GM21515 (cell line): ENCODE measurements around the gene CEP70.
"Not testable (repeated sequence)": the region's sequence is repeated elsewhere in the genome, so short reads cannot be mapped to it uniquely, and the experiment has no call there.

Experiments used
- ATAC-seq: cut with Tn5 transposase; IDR thresholded peaks from one replicate; pipeline ENCODE4 v1.9.1; 2021; ENCODE audit not compliant: unreplicated experiment

Gene CEP70

DNA sequence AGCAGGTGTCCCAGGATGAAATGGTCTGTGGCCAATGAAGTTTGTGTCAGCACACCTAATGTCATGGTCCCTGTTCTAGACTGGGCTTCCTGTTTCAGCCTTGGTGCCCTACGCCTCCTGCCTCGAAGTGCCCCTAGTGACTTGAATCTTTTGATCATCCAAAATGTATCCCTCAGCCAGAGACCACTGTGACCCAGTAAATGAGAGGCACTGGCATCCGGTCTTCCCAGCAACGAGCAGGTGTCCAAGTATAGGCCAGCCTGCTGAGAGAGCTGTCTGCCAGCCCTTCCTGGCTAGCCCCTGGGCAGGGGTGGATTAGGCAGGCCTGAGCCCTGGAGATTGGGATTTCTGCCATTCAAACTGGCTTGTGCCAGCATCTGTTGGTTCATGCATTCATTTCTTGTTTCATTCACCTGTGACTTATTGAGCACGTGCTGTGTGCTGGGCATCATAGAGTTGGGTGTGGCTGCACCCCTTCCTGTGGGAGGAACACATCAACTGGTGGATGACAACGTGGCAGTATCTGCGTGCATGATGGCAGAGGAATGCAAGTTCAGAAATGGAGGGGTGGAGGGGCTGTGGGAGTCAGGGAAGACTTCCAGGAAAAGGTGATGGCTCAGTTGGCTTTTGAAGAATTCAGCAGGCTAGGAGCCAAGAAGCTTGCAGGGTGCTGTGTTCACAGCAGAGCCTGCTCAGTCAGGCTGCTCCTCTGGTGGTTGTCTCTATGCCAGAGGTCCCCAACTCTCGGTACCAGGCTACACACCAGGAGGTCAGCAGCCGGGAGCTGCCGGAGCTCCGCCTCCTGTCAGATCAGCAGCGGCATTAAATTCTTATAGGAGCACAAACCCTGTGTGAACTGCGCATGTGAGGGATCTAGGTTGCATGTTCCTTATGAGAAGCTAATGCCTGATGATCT lies 138.0 kb downstream of the CEP70 start:
- no peak for ATAC-seq

DNA sequence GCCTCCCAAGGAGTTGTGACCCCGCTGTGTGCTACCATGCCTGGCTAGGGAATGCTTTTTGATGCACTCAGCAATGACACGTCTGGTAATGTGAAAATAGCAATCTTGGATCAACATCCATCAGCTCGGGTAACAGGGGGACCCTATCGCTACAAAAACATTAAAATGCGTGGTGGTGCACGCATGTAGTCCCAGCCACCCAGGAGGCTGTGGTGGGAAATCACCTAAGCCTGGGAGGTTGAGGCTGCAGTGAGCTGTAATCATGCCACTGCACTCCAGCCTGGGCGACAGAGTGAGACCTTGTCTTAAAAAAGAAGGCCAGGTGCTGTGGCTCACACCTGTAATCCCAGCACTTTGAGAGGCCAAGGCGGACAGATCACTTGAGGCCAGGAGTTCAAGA lies 140.1 kb downstream of the CEP70 start:
- ATAC-seq: not testable (repeated sequence)

- no peak for ATAC-seq
Measured at GRCh38 chr3:138452436-138452835, 141.6 kb downstream of the CEP70 start.

GRCh38 chr3:138451595-138452162 lies 142.4 kb downstream of the CEP70 start:
- no peak for ATAC-seq

- ATAC-seq: no peak
Measured at GRCh38 chr3:138450704-138451424, 143.2 kb downstream of the CEP70 start.

DNA sequence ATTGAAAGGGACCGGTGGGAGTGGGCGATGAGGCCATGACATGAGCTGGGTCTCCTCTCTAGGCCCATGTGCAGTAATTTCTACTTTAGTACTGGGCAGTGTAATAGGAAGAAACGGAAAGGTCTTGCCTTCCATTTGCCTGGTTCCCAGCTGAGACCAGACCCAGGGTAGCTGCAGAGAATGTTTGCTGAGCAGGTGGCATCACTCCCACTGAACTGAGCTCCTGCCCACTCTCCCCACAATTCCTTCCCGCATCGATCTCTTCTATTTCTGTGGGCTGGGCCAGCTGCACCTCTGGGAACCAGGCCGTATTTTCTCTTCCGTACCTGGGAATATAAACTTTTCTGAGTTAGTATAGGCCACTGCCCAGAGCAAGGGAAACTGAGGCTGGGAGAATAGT lies 143.9 kb downstream of the CEP70 start:
- ATAC-seq: no peak

- ATAC-seq: no peak
Measured at GRCh38 chr3:138449490-138449889, 144.6 kb downstream of the CEP70 start.

GRCh38 chr3:138448631-138449030 lies 145.4 kb downstream of the CEP70 start:
- ATAC-seq: no peak

GRCh38 chr3:138445654-138446053 lies 148.4 kb downstream of the CEP70 start:
- ATAC-seq: no peak

- ATAC-seq: no peak
Measured at GRCh38 chr3:138445236-138445635, 148.8 kb downstream of the CEP70 start.
